ENCODE results near the gene SUPT5H. TPM values are rescaled to one million over a fixed set of nuclear protein-coding genes. Genes with fewer than 3 reads are reported as not detected.
A peak's percentile ranks its signal among the peaks of the same experiment; 100 is the strongest.

SUPT5H gene
- total and polyA plus RNA-seq, 2 of the 13 experiments (the other 11 are each of a cell fraction or from before 2014, with no cell fraction given) = 48.2 to 51.7 TPM

GRCh38 chr19:39401549-39402345 is 43.6 kb upstream of the SUPT5H start (continued):
- no peak; the same call in 1 of the 2 replicates for TF ChIP-seq ZNF512 (CRISPR knock-in tag; IDR thresholded peaks at IDR 0.05)
- peak; percentile 83; the same call in 1 of the 2 replicates for TF ChIP-seq ZNF709 (CRISPR knock-in tag; IDR thresholded peaks at IDR 0.05)
- no peak for TF ChIP-seq STAG1 (CRISPR knock-in tag; IDR thresholded peaks at IDR 0.05)
- no peak for TF ChIP-seq IRX3 (CRISPR knock-in tag; IDR thresholded peaks at IDR 0.05; ENCODE audit: borderline replicate concordance, low read depth)
- no peak for TF ChIP-seq ZNF577 (CRISPR knock-in tag; IDR thresholded peaks at IDR 0.05; ENCODE audit: borderline replicate concordance, low read depth)
- no peak; the same call in none of the 2 replicates for TF ChIP-seq ZNF430 (CRISPR knock-in tag; IDR thresholded peaks at IDR 0.05)
- no peak for TF ChIP-seq KLF12 (CRISPR knock-in tag; IDR thresholded peaks at IDR 0.05; ENCODE audit: borderline replicate concordance)
- no peak for TF ChIP-seq AKNA (CRISPR knock-in tag; IDR thresholded peaks at IDR 0.05; ENCODE audit: borderline replicate concordance)
- TF ChIP-seq ATF7 (IDR thresholded peaks at IDR 0.05) = no peak
- TF ChIP-seq ATF7 (CRISPR knock-in tag; IDR thresholded peaks at IDR 0.05) = no peak; the same call in 1 of the 2 replicates
- peak; percentile 58; the same call in 1 of the 2 replicates for TF ChIP-seq TP53 (CRISPR knock-in tag; conservative IDR thresholded peaks at IDR 0.05)
- 0 out of 2 replicates have a peak, but pooled peaks have one; percentile 17 for TF ChIP-seq ZNF160 (CRISPR knock-in tag; IDR thresholded peaks at IDR 0.05)
- no peak for TF ChIP-seq ZNF773 (CRISPR knock-in tag; IDR thresholded peaks at IDR 0.05; ENCODE audit: borderline replicate concordance)
- no peak for TF ChIP-seq ZNF75D (CRISPR knock-in tag; IDR thresholded peaks at IDR 0.05; ENCODE audit: borderline replicate concordance)
- no peak for TF ChIP-seq PRDM15 (CRISPR knock-in tag; IDR thresholded peaks at IDR 0.05)
- no peak for TF ChIP-seq CHD2 (IDR thresholded peaks at IDR 0.05; ENCODE audit: low read depth, low read length)
